Limb (tissue), 2 donors: Measurements from ENCODE around the gene TRAT1.
"Not testable (repeated sequence)": the region's sequence is repeated elsewhere in the genome, so short reads cannot be mapped to it uniquely, and the experiment has no call there.

Experiments used
- DNase-seq, 2 donors: peaks; one replicate each; pipeline ENCODE4 v3.0.0-alpha.2; 2016; ENCODE audit errors: extremely low spot score in 2 of 2

Gene TRAT1

DNA sequence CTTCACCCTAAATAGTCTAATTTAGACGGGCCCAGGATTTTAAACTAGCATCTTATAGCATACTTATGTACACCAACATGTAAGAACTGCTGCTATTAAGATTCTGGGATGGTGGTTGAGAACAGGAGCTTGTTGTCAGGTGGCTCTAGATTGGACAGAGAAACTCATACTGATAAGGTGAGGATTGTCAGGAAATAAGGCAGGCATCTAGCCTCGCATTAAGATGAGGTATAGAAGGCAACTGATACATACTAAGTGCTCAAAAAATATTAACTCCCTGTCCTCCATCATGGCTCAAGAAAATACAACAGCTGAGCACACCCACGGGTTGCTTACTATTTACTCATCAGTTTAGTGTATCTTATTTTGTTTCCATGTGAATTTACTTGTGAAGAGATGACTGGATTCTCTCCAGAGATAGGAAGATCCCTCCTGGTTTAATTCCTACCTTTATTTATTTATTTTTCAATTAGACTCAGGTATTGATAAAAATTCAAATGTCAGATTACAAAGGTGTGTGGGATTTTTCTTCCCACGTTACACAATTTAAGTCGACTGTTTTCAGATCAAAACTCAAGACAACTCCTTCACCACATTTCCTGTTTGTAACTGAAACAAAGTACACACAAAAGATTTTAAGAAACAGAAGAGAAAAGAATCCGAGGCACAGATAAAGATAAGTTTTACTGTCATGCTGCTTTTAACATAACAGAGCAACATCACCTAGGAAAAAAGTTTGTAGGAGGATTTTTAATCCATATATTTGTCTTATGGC lies at the start of gene TRAT1:
Gene TRAT1, plus strand, starts transcription at position 664 of the 775 bp plus-strand sequence. CDS start 142 bp downstream, outside the sequence.
- no peak for DNase-seq

- DNase-seq, result no peak
These were observed 46.9 kb upstream of the TRAT1 start for GRCh38 chr3:108775649-108776048.

- DNase-seq, result no peak
These were observed 43.1 kb upstream of the TRAT1 start for GRCh38 chr3:108779496-108779895.

GRCh38 chr3:108780235-108780634 lies 42.4 kb upstream of the TRAT1 start:
- DNase-seq, result no peak

DNA sequence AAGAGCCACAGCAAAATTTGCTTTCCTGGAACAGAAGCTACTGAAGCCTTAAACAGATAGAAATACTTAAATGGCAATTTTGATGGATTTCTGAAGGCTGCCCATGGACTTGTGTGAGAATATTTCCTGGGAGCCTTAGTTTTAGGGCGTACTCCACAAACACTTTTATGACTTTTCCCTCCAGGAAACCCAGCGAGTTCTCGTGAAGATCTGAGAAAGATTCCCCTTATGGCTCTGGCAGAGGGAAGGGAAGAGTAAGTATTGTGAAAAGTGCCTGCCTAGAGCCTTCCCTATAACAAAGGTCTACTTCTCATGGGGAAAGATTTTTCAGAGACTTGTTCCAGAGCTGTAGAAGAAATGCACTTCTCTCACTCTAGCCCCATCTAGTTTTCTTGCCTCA lies 31.1 kb upstream of the TRAT1 start:
- no peak for DNase-seq

- no peak for DNase-seq
These were observed 18.1 kb upstream of the TRAT1 start for GRCh38 chr3:108804437-108804836.

DNA sequence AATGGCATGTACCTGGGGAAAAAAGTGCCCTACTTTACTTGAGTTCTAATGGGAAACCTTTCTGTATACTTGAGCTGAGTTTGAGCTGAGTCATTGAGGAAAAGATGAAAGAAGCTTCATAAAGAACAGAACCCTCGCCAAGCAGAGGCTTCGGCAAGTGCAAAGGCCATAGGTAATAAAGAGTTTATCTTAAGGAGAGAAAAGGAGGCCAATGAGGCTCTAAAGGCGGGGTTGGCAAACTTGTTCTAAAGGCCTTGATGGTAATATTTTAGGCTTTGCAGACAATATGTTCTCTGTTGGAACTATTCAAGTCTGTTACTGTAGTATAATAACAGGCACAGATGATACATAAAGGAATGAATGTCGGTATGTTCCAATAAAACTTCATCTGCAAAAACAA lies 17.6 kb upstream of the TRAT1 start:
- no peak for DNase-seq

DNA sequence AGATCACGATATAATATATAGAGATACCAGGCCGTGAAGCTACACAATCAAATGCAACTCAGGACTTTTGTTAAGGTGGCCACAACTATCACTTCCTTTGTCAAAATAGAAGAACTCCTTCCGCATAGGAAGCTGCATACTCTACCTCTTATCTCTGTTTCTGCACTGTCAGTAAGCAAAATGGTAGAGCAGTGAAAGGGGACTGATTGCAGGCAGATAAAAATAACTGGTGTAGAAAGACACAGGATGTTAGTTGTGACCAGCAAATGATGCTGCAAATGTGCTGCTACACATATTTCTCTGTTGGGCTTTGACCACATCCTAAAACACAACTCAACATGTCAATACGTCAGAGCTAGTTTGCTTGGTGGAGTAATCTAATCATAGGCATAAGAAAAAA lies 16.3 kb upstream of the TRAT1 start:
- DNase-seq, result no peak

DNA sequence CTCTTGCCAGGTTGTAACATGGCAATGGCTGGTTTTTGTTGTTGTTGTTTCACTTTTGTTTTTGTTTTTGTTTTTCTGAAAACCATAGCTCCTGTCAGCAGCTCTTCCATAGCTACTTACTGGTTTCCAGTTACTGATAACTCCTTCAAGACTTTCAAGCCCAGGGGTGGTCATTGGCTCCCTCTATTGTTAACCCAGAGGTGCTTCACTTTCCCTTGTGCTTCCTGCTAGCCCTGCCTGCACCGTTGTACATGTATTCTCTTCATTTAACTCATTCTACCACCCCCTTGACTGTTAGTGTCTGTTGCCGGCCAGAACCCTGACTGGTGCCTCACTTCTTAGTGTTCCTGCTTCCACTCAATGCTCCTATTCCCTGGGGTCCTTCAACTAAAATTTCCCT lies 4.2 kb upstream of the TRAT1 start:
- no peak for DNase-seq

GRCh38 chr3:108820586-108820985 lies 2.0 kb upstream of the TRAT1 start:
- no peak for DNase-seq

DNA sequence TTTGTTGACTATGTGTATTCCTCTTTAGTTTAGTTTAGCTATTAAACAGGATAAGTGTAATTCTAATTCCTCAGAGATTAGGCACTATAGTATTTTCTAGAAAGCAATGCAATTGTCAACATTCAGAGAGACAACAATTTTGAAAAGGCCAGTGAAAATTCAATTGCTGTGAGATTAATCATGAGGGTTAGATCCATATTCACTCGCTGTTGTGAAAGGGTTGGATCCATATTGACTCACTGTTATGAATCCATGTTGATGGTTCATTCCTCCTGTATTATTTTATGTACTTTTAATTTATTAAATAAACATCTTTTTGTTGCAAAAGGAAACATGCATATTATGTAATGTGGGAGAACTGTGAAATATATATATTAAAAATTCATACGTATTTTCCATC lies 641 bp downstream of the TRAT1 start:
- no peak for DNase-seq

GRCh38 chr3:108823803-108824202 lies 1.2 kb downstream of the TRAT1 start:
- not testable (repeated sequence) for DNase-seq

DNA sequence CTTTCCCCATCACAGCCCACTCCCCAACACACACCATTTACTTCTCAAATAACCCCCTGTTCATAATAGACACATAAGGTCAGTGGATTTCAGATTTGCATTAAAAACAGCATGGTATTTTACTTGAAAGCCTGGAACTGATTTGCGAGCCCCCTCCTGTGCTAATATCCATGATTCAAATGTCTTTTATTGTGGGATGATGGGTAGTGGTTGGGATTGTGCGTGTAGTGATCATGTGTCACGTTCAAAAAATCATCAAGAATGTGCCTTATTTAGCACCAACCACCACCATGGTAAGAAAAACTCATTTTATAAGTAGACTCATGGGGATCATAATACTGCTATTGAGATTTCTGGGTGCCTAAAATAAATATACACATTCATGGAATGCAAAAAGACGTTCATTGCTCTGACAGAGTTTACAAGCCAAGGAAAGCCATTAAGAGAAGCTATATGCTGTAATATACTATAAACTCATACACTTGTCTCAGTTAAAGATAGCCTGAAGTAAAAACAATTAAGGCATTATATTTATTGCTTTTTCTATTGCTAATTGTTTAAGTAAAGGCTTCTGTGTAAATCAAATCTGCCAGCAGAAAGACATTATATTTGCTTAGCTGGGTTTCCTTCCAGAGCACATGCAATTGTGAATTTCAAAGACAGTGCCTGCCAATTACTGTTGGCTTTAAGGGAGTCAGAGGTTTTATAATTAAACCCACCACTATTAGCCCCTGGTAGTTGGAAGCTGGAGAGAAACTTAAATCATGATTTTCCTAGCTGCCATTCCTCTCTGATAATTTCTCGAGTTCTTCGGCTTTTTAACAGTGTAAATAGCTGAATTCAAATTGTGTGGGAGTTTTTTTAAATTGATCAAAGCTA lies 4.0 kb downstream of the TRAT1 start:
- no peak for DNase-seq

GRCh38 chr3:108830381-108830780 lies 7.8 kb downstream of the TRAT1 start:
- DNase-seq, result no peak

DNA sequence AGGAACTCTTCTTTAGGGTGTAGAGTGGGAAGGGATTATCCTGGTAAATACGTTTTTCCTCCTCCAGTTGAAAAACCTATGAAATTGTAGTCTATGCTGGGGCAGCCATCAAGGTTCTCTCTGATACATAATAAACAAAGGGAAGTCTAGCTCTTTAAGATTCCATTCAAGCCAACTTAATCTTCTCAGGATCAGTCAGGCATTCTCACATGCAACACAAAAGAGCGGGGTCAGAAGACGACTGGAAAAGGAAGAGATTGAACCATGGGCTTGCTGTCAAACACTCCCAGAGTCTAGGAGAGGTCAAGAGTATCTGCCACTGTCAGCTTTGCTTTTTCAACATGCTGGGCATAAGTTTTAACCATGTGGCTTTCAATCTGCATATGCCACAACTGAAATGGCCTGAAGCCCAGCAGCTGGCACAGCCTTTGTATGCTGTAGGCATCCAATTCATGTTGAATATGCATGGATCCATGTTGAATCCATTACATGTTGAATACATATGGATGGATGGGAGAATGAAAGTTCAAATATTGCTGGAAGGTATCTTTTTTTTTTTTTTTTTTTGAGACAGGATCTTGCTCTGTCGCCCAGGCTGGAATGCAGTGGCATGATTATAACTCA lies 8.5 kb downstream of the TRAT1 start:
- DNase-seq, result no peak

DNA sequence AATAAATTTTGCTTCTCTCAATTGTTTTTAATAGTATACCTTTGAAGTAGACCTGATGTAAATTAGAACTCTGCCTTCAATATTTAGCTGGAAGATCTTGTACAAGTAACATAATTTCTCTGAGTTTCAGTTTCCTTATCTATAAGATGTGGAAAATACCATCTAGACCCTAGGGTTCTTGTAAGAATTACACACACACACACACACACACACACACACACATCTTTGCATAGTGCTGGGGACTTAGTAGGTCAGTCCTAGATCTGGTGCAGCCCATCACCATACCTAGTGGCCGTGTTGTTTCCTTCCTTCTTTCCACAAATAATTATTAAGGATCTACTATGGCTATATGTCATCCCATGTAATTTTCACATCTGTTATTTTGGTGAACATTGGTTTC lies 11.0 kb downstream of the TRAT1 start:
- DNase-seq, result no peak

GRCh38 chr3:108834551-108834950 lies 12.0 kb downstream of the TRAT1 start:
- no peak for DNase-seq

- DNase-seq, result no peak
These were observed 12.5 kb downstream of the TRAT1 start for GRCh38 chr3:108835101-108835500.

- DNase-seq, result no peak
These were observed 15.8 kb downstream of the TRAT1 start for GRCh38 chr3:108838436-108838835.

DNA sequence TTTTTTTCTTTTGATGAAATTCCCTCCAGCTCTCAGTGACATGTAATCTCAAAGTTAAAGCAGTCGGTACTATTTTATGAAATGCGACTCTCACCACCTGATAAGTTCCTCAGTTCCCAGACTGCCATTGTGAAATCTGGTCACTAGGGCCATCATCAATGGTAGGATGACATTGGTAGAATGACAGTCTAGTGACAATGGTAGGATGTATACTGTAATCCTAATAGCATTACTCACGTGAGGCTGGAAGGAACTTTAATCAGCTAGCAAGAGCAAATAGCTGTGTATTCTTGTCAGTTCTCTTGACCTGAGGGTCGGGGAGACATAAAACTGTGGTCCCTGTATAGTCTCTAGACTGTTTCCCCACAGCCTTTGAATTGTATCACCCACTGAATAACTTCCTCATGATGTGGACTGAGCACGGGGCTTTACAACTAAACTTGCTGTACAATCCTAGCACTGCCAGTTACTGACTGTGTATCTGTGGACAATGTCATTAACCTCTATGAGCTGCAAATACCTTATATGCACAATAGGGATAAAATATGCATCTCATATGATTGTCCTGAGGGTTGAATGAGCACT lies 23.2 kb downstream of the TRAT1 start:
- DNase-seq, result no peak

GRCh38 chr3:108847187-108847586 lies 24.6 kb downstream of the TRAT1 start:
- no peak for DNase-seq

DNA sequence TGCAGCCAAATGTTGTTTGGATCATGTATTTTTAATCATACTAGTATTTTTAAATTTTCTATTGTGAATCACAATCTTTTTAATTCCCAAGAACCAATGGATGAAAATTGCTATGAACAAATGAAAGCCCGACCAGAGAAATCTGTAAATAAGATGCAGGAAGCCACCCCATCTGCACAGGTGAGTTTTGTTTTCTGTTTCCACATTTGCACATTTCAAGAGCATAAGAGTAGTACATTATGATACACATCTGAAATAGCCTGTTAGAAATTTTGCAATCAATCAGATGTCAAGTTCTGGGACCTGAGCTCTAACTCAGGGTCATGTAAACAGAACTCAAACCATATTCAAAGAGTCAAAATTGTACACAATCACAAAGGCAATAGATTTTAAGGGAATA lies 26.5 kb downstream of the TRAT1 start:
- DNase-seq, result no peak
